Fibroblast of villous mesenchyme (primary cell): ENCODE measurements around the gene FOXD2. TPM values are rescaled to one million over a fixed set of nuclear protein-coding genes. Genes with fewer than 3 reads are reported as not detected.

Source experiments
- DNase-seq: peaks from one replicate; pipeline ENCODE4 v3.0.0-alpha.2; 2010; ENCODE audit warnings: low read depth
- H3K4me3 ChIP-seq: 2 replicates; pipeline ENCODE4 v1.5.1; 2011; ENCODE audit warnings: low read depth, mild to moderate bottlenecking, low read length
- total RNA-seq: library from RNA; depleted of rRNA; stranded (reverse); fragments of >200 nt; gene quantifications from 2 replicates; pipeline ENCODE4 v1.2.3, GENCODE V29; 2012
- TF ChIP-seq, protein P1 (sequence below): IDR thresholded peaks from 2 replicates; pipeline ENCODE4 v1.5.1; 2012; ENCODE audit warnings: low read depth, mild to moderate bottlenecking, low read length; ENCODE audit not compliant: insufficient read depth

FOXD2 gene
- total RNA-seq, 1 donor: under 0.01 TPM

DNA sequence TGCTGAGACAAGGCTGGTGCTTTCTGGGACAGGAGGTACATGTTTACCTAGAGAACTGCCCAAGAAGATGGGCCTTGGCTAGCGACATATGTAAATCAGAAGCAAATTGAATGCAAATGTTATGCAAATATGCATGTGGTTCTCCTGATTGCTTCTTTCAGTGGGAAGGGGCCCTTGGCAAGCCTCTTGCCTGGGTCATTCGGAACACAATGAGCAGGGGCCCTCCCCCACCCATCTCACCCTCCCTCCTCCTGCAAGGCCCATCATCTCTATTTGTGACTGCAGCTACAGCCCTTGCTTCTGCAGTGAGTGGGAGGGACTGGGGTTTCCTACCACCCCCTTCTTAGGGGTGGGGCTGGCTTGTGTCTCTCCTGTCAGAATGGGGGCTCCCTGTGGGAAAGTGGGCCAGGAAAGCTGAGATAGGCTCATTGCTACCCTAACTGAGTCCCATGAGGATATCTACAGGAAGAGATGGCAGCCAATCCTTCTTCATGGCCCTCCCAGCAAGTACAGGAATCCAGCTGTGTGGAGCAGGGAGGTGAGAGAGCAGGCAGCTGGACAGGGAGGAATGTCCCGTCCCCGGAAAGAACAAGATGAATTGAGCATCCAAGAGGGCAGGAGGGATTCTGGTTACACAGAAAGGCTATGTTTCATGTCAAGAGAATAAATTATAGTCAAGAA is 31.0 kb downstream of the FOXD2 start:
- DNase-seq: no peak
- no peak overlapping the region for H3K4me3 ChIP-seq
- TF ChIP-seq, protein P1, sequence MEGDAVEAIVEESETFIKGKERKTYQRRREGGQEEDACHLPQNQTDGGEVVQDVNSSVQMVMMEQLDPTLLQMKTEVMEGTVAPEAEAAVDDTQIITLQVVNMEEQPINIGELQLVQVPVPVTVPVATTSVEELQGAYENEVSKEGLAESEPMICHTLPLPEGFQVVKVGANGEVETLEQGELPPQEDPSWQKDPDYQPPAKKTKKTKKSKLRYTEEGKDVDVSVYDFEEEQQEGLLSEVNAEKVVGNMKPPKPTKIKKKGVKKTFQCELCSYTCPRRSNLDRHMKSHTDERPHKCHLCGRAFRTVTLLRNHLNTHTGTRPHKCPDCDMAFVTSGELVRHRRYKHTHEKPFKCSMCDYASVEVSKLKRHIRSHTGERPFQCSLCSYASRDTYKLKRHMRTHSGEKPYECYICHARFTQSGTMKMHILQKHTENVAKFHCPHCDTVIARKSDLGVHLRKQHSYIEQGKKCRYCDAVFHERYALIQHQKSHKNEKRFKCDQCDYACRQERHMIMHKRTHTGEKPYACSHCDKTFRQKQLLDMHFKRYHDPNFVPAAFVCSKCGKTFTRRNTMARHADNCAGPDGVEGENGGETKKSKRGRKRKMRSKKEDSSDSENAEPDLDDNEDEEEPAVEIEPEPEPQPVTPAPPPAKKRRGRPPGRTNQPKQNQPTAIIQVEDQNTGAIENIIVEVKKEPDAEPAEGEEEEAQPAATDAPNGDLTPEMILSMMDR: no peak

DNA sequence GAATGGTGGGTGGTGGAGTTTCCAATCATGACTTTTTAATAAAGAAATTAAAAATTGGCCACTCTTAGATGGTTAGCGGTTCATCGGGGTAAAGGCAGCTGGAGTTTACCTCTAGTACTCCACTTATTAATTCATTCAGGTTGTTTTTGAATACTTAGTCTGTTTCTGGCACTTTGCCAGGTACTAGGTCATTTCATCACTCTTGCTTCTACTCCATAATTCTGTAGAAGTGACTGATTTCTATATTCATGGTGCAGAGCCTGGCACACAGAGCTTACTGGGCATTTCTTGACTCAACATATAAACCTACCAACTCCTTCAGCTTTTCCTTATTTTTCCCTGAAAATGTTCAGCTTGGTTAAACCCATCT is 31.5 kb downstream of the FOXD2 start:
- no peak overlapping the region for H3K4me3 ChIP-seq
- TF ChIP-seq, protein P1: no peak
- no peak for DNase-seq

DNA sequence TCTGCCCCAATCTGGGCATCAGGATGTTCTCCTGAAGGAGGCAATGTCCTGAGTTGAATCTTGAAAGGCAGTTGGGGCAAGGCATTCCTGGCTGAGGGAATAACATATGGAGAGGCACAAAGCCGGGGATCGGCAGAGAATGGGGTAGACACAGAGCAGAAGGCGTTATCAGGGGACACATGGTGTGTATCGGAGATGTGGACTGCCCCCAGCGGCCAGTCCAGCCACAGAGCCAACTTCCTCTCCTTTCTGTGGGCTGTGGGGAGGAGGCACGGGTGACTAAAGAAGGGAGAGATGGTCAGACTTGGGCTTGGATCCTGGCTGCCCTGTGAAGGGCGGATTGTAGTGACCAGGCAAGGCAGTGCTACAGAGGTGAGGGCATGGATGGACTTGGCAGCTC is 32.1 kb downstream of the FOXD2 start:
- no peak overlapping the region for H3K4me3 ChIP-seq
- TF ChIP-seq, protein P1: no peak
- no peak for DNase-seq

DNA sequence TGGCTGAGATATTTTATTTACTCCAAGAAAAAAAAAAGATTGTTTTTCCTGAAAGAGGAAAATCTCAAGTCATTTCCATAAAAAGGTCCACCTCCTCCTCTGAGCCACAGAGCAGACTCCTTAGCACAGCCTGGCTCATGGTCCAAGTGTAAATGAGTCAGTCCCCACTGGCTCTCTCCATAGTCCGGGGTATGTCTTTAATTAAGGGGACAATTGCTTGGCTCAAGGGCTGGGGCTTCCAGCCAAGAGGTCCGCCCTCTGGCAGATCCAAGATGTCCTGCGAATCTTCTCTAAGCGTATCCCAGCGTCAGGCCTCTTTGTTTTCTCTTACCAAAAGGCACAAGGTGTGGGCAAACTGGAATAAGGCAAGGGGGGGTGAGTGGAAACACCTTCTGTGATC is 33.3 kb downstream of the FOXD2 start:
- no peak for DNase-seq
- TF ChIP-seq, protein P1: no peak
- H3K4me3 ChIP-seq: no peak overlapping the region

DNA sequence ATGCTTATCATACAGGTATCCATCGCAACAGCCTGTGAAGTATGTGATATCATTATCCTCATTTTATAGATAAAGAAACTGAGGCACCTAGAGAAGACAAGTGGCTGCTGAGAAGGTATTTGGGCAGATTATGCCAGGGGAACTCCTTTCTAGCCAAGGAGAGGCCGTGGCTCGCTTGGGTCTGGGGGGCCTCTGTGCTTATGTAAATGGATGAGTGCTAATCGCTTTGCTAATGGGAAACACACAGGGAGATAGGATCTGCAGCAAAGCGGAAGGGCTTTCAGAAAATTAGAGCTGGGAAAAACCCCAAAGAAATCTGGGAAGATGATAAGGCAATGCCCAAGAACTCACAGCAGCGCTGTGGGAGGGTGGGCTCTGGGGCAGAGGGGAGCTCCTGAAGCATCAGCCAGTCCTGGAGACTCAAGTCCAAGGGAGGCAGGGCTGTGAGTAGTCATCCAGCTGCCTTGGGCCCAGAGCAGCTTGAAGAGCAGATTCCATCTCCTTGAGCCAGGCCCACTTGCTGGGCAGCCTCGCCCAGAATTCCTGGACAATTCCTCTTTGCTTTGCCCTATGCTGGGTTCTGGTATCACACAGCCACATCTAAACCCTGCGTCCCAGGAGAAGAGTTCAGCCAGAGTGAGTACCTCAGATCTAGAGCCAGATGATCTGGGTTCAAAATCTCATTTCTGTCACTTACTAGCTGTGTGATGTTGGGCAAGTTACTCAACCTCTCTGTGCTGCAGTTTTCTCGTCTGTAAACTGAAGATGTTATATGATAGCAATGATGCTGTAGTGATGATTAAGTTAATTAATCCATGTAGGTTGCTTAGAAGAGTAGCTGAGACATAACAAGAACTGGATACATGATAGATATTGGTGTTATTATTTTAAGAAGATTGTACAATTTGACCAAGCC is 36.7 kb downstream of the FOXD2 start:
- H3K4me3 ChIP-seq: no peak overlapping the region
- TF ChIP-seq, protein P1: no peak
- no peak for DNase-seq

DNA sequence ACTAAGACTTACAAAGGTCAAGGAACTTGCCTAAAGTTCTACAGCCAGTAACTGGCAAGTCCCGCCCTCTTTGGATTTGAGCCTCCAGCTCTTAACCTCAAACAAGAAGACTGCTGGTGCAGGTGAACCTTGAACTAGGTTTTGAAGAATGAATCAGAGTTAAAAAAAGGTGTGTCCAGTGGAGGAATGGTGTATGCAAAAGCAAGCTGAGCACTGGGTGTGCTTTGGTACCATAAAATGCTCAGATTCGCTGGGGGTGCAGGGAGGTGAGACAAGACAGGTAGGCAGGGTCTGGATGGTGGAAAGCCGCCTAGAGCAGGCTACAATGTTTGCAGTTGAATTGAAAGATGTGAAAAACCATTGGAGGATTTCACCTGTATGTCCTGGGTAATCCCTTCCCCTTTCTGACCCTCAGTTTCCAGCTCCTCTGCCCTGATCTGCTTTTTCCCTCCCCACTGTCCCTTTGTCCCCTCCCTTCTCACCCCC is 39.8 kb downstream of the FOXD2 start:
- TF ChIP-seq, protein P1: no peak
- H3K4me3 ChIP-seq: no peak overlapping the region
- DNase-seq: no peak
